K562 (cell line): ENCODE data around the gene SLC16A12. TPM values are rescaled to one million over a fixed set of nuclear protein-coding genes. Genes with fewer than 3 reads are reported as not detected.

Experiments used
- ATAC-seq: fragments of 200-7000 bp; cut with Tn5 transposase; 3 replicates; pipeline ENCODE4 v1.9.1; 2020; ENCODE audit warnings: moderate library complexity
- BruUV-seq: library from RNA; stranded (reverse); fragments of 400-500 nt; replicated peaks from 2 replicates; lab custom pipeline; 2021; lab: Mats Ljungman, UMichigan
- CTCF ChIA-PET: fragments of 300-600 bp; formaldehyde crosslinking; extraction: SDS; loops from one replicate; lab custom pipeline; 2021; ENCODE audit warnings: low intra/inter-chr PET ratio; lab: Yijun Ruan, JAX
- POLR2A ChIA-PET: fragments of 300-600, 350-650 bp; sonication (Branson Sonifier 250); formaldehyde crosslinking; extraction: SDS; loops from one replicate; lab custom pipeline; 2021; ENCODE audit warnings: antibody characterized with exemption, inconsistent platforms; lab: Yijun Ruan, JAX
- DNase-seq, 4 experiments: peaks; one replicate each; pipeline versions ENCODE4 v3.0.0 to v3.0.0-alpha.2; 2011 to 2018; ENCODE audit warnings: low spot score in 3 of 4, mixed read lengths in 3 of 4; ENCODE audit errors: extremely low read depth in 1 of 4
- FAIRE-seq: peaks from 2 replicates; lab custom pipeline; 2011; peaks lifted over from hg19 to GRCh38; lab: Jason Lieb, UNC
- H2AFZ ChIP-seq: 2 replicates; pipeline ENCODE4 v1.6.0; 2011; ENCODE audit warnings: low read depth, low read length, control low read depth, inconsistent platforms
- H3K27ac ChIP-seq: fragments of 200-600 bp; 3 replicates; pipeline ENCODE4 v1.8.0; 2011; ENCODE audit warnings: low read depth, mild to moderate bottlenecking, control low read depth, inconsistent platforms, low read length, moderate library complexity, mixed read lengths; ENCODE audit errors: extremely low read depth
- H3K27me3 ChIP-seq, 2 experiments: fragments of 300-600 bp in 1 of 2; 2 replicates in 1 of 2; 3 replicates in 1 of 2; pipeline versions ENCODE4 v1.6.0 to v1.8.0; 2011; ENCODE audit warnings: inconsistent platforms in 2 of 2, low read length in 2 of 2, mild to moderate bottlenecking in 1 of 2, mixed read lengths in 1 of 2, moderate library complexity in 1 of 2; ENCODE audit not compliant: control insufficient read depth in 2 of 2, insufficient read depth in 2 of 2
- H3K36me3 ChIP-seq: fragments of 300-600 bp; 3 replicates; pipeline ENCODE4 v1.8.0; 2011; ENCODE audit warnings: mild to moderate bottlenecking, low read length, inconsistent platforms; ENCODE audit not compliant: control insufficient read depth, insufficient read depth
- H3K4me1 ChIP-seq, 2 experiments: fragments of 200-600 bp in 1 of 2; replicated peaks in 1 of 2; 2 replicates in 1 of 2; 3 replicates in 1 of 2; pipeline versions ENCODE4 v1.5.1 to v1.8.0; 2011; ENCODE audit warnings: inconsistent platforms in 2 of 2, low read length in 2 of 2, mild to moderate bottlenecking in 1 of 2, mixed read lengths in 1 of 2, moderate library complexity in 1 of 2; ENCODE audit not compliant: control insufficient read depth in 2 of 2, insufficient read depth in 2 of 2
- H3K4me2 ChIP-seq: 2 replicates; pipeline ENCODE4 v1.6.1; 2011; ENCODE audit warnings: low read length, control low read depth, inconsistent platforms, mixed read lengths; ENCODE audit not compliant: insufficient read depth
- H3K4me3 ChIP-seq: fragments of 200-600 bp; sonication (generic), shearing (Covaris generic); 2 replicates; pipeline ENCODE4 v1.5.1; 2016; ENCODE audit warnings: control low read depth, inconsistent platforms
- H3K79me2 ChIP-seq: fragments of 200-600 bp; 3 replicates; pipeline ENCODE4 v1.8.0; 2011; ENCODE audit warnings: low read length, inconsistent platforms; ENCODE audit not compliant: control insufficient read depth, insufficient read depth
- H3K9ac ChIP-seq, 2 experiments: 2 replicates each; pipeline versions ENCODE4 v1.6.0 to v1.6.1; 2011; ENCODE audit warnings: low read depth in 2 of 2, low read length in 2 of 2, control low read depth in 1 of 2, inconsistent platforms in 1 of 2, mild to moderate bottlenecking in 1 of 2, mixed read lengths in 1 of 2; ENCODE audit not compliant: insufficient read depth in 1 of 2
- H3K9me1 ChIP-seq: one replicate; pipeline ENCODE4 v1.6.0; 2011; ENCODE audit warnings: inconsistent platforms, mild to moderate bottlenecking, low read length, moderate library complexity; ENCODE audit not compliant: control insufficient read depth, insufficient read depth
- H3K9me3 ChIP-seq: replicated peaks from 2 replicates; pipeline ENCODE4 v1.5.1; 2011; ENCODE audit warnings: low read depth, low read length, inconsistent platforms; ENCODE audit not compliant: control insufficient read depth, insufficient read depth
- H4K20me1 ChIP-seq: replicated peaks from 2 replicates; pipeline ENCODE4 v1.6.1; 2011; ENCODE audit warnings: low read length, inconsistent platforms, mixed read lengths; ENCODE audit not compliant: control insufficient read depth, insufficient read depth
- ARID1B ChIP-seq: fragments of 450-650 bp; IDR thresholded peaks from 2 replicates; pipeline ENCODE4 v1.6.1; 2016; ENCODE audit warnings: antibody characterized with exemption, mild to moderate bottlenecking, inconsistent platforms
- ATF7 ChIP-seq: fragments of 450-650 bp; IDR thresholded peaks from 2 replicates; pipeline ENCODE4 v1.7.1; 2014; ENCODE audit warnings: mild to moderate bottlenecking, moderate library complexity
- CEBPG ChIP-seq, 3 experiments: fragments of 200-800 bp in 1 of 3; sonication (Bioruptor generic) in 1 of 3; sonication (generic) in 1 of 3; formaldehyde crosslinking in 1 of 3; IDR thresholded peaks in 2 of 3; conservative IDR thresholded peaks in 1 of 3; 2 replicates each; pipeline versions ENCODE4 v1.6.1 to v1.8.0; 2016 to 2022; ENCODE audit warnings: missing compliant biosample characterization in 2 of 3, missing genetic modification characterization in 2 of 3, mild to moderate bottlenecking in 1 of 3, missing genetic modification reagents in 1 of 3
- FOXJ3 ChIP-seq: sonication (generic); formaldehyde crosslinking; IDR thresholded peaks from 2 replicates; pipeline ENCODE4 v1.4.0; 2020; ENCODE audit warnings: mild to moderate bottlenecking, missing genetic modification reagents
- ZNF124 ChIP-seq: sonication (generic); formaldehyde crosslinking; IDR thresholded peaks from 2 replicates; pipeline ENCODE4 v1.8.1; 2022; ENCODE audit warnings: missing genetic modification reagents
- ZNF668 ChIP-seq: fragments of 250-450 bp; sonication (Bioruptor Pico); IDR thresholded peaks from 2 replicates; pipeline ENCODE4 v1.8.0; 2022; ENCODE audit warnings: mild to moderate bottlenecking, inconsistent platforms
- WGBS: fragments of 100-300 bp; shearing (Covaris generic); methylation state at CpG from one replicate; pipeline ENCODE4 v1.1.6; 2016; ENCODE audit warnings: low coverage, mixed read lengths; ENCODE audit not compliant: insufficient coverage; ENCODE audit errors: missing lambda C conversion rate; 5-methylcytosine and 5-hydroxymethylcytosine counted together
- in situ Hi-C: fragments of 300-500 bp; cut with MboI; formaldehyde crosslinking; loops from 4 replicates; pipeline ENCODE4 v1.15.0; 2018; ENCODE audit warnings: inconsistent platforms, mixed read lengths
- intact Hi-C: fragments of 100-400 bp; cut with micrococcal nuclease; formaldehyde crosslinking; loops from 2 replicates; pipeline ENCODE4 v1.14.2; 2022
- polyA plus RNA-seq, 8 experiments: library from polyadenylated mRNA; depleted of rRNA in 4 of 8; stranded (reverse) in 5 of 8; unstranded in 3 of 8; fragments of >200 nt; fragmentation: Nextera tagmentation in 2 of 8; fragmentation: Illumina TruSeq in 1 of 8; extraction: Ambion mirVana in 2 of 8; extraction: Trizol in 1 of 8; gene quantifications; 2 replicates each; pipeline versions ENCODE4 v1.2.1 to v1.2.3, GENCODE V29; 2011 to 2014; ENCODE audit warnings: inconsistent platforms in 1 of 8, missing spikeins in 1 of 8
- total RNA-seq, 7 experiments: library from RNA; depleted of rRNA in 6 of 7; stranded (reverse); fragments of >200 nt in 6 of 7; fragmentation: Illumina TruSeq in 2 of 7; extraction: Trizol in 2 of 7; gene quantifications; 2 replicates each; pipeline versions ENCODE4 v1.2.1 to v1.2.3, GENCODE V29; 2011 to 2021; ENCODE audit warnings: low replicate concordance in 1 of 7

SLC16A12 gene
- total and polyA plus RNA-seq, 9 of the 15 experiments (the other 6 are each of a cell fraction or from before 2014, with no cell fraction given): not detected

- TF ChIP-seq ZNF668 (CRISPR knock-in tag) (no peak), FOXJ3 (CRISPR knock-in tag) (no peak), ARID1B (no peak), ATF7 (no peak)
- TF ChIP-seq, all 486 proteins: peak for 0
Measured at GRCh38 chr10:89482256-89482655, 53.1 kb downstream of the SLC16A12 start (continued).

GRCh38 chr10:89481662-89482061 is 53.7 kb downstream of the SLC16A12 start:
- in situ Hi-C loops (no loop called here), intact Hi-C loops (no loop called here)
- no peaks in the 10 kb centered on the region for H3K9me1 ChIP-seq
- ChIA-PET POLR2A (no interaction called here), CTCF (no interaction called here)
- DNase-seq: no peak
- no peaks in the 10 kb centered on the region for H3K9me3 ChIP-seq
- no peaks in the 10 kb centered on the region for H3K27me3 ChIP-seq
- H3K4me3 ChIP-seq: no peak overlapping the region
- H3K4me2 ChIP-seq: no peak overlapping the region
- no peak for TF ChIP-seq CEBPG (CRISPR knock-in tag; IDR thresholded peaks at IDR 0.05)
- TF ChIP-seq CEBPG (tag; conservative IDR thresholded peaks at IDR 0.05 in 1 of 2, IDR thresholded peaks at IDR 0.05 in 1 of 2): peak in 1 of 2 experiments; percentile 25; a peak in 1 of 4 replicates
- no peak for TF ChIP-seq ZNF124 (CRISPR knock-in tag)
- 0% methylated on average over 3 of the region's 3 CpGs for WGBS
- no peak for FAIRE-seq
- H4K20me1 ChIP-seq: no peaks in the 10 kb centered on the region
- no peaks in the 10 kb centered on the region for H3K4me1 ChIP-seq
- H3K9ac ChIP-seq: no peak overlapping the region
- H3K36me3 ChIP-seq: no peaks in the 10 kb centered on the region
- H2AFZ ChIP-seq: no peak overlapping the region
- H3K27ac ChIP-seq: no peak overlapping the region
- no peak for ATAC-seq
- H3K79me2 ChIP-seq: no peaks in the 10 kb centered on the region
- no TSS peak for BruUV-seq
